ENCODE data around the gene TMEM59.

Gene TMEM59

GRCh38 chr1:54053745-54054437, 887 bp upstream of the TMEM59 start (continued):
- TF ChIP-seq, protein P1, sequence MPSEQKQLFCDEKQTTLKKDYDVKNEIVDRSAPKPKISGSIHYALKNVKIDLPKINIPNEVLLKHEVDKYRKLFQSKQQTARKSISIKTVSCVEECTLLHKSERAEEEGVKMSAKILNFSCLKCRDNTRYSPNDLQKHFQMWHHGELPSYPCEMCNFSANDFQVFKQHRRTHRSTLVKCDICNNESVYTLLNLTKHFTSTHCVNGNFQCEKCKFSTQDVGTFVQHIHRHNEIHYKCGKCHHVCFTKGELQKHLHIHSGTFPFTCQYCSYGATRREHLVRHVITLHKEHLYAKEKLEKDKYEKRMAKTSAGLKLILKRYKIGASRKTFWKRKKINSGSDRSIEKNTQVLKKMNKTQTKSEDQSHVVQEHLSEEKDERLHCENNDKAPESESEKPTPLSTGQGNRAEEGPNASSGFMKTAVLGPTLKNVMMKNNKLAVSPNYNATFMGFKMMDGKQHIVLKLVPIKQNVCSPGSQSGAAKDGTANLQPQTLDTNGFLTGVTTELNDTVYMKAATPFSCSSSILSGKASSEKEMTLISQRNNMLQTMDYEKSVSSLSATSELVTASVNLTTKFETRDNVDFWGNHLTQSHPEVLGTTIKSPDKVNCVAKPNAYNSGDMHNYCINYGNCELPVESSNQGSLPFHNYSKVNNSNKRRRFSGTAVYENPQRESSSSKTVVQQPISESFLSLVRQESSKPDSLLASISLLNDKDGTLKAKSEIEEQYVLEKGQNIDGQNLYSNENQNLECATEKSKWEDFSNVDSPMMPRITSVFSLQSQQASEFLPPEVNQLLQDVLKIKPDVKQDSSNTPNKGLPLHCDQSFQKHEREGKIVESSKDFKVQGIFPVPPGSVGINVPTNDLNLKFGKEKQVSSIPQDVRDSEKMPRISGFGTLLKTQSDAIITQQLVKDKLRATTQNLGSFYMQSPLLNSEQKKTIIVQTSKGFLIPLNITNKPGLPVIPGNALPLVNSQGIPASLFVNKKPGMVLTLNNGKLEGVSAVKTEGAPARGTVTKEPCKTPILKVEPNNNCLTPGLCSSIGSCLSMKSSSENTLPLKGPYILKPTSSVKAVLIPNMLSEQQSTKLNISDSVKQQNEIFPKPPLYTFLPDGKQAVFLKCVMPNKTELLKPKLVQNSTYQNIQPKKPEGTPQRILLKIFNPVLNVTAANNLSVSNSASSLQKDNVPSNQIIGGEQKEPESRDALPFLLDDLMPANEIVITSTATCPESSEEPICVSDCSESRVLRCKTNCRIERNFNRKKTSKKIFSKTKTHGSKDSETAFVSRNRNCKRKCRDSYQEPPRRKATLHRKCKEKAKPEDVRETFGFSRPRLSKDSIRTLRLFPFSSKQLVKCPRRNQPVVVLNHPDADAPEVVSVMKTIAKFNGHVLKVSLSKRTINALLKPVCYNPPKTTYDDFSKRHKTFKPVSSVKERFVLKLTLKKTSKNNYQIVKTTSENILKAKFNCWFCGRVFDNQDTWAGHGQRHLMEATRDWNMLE (tag by site-specific recombination; conservative IDR thresholded peaks at IDR 0.05; ENCODE audit: low read depth): no peak
- TF ChIP-seq ZNF501 (tag by site-specific recombination; IDR thresholded peaks at IDR 0.05): peak; percentile 57; the same call in 1 of the 2 replicates
- TF ChIP-seq ZNF157 (tag by site-specific recombination; IDR thresholded peaks at IDR 0.05): no peak
- TF ChIP-seq MYNN (tag by site-specific recombination; IDR thresholded peaks at IDR 0.05; ENCODE audit: borderline replicate concordance): no peak
- no peak for TF ChIP-seq ZNF585B (tag by site-specific recombination; IDR thresholded peaks at IDR 0.05)
- no peak for TF ChIP-seq OSR2 (tag by site-specific recombination; IDR thresholded peaks at IDR 0.05)
- TF ChIP-seq ZNF146 (tag by site-specific recombination; IDR thresholded peaks at IDR 0.05): no peak
- TF ChIP-seq RBAK (tag by site-specific recombination; IDR thresholded peaks at IDR 0.05): no peak
- no peak for TF ChIP-seq ZNF202 (tag by site-specific recombination; IDR thresholded peaks at IDR 0.05; ENCODE audit: borderline replicate concordance)
- 0 out of 2 replicates have a peak, but pooled peaks have one; percentile 30 for TF ChIP-seq KLF16 (tag by site-specific recombination; IDR thresholded peaks at IDR 0.05)
- no peak for TF ChIP-seq ZNF221 (tag by site-specific recombination; IDR thresholded peaks at IDR 0.05; ENCODE audit: borderline replicate concordance)
- no peak for TF ChIP-seq ZNF677 (tag by site-specific recombination; IDR thresholded peaks at IDR 0.05)
- no peak for TF ChIP-seq KLF8 (tag by site-specific recombination; IDR thresholded peaks at IDR 0.05)
- 0 out of 2 replicates have a peak, but pooled peaks have one; percentile 45 for TF ChIP-seq ZSCAN23 (tag by site-specific recombination; IDR thresholded peaks at IDR 0.05)
- no peak for TF ChIP-seq ZNF335 (tag by site-specific recombination; conservative IDR thresholded peaks at IDR 0.05)

DNA sequence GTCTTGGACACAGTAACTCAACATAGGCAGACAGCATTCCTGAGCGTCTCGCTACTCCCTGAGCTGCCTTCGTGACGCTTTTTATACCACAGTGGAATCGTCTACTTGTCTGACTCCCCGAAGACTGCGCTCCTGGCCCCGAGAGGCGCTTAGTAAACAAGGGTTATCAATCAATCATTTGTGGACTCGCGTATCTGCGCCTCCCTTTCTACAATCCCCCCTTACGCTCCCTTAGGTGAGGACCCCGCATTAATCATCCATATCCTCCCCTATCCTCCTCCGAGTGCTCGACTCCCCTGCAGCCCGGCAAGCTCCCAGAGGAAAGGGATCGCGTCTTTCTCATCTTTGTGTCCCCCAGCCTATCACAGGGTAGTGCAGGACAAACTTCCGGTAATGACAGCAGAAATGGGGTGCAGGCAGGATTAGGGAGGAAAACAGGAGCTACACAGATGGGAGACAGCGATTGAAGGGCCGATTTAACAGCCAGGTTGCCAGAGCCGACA, 522 bp downstream of the TMEM59 start:
- H3K9me3 ChIP-seq (ENCODE audit: control insufficient read depth, insufficient read depth, low read depth, low read length): no peaks in the 10 kb centered on the region
- H3K4me3 ChIP-seq (ENCODE audit: low read depth, low read length): peak overlapping the region; percentile 91
- H3K36me3 ChIP-seq (ENCODE audit: control insufficient read depth in 2 of 2, insufficient read depth in 1 of 2, low read length in 2 of 2): peaks cover 0 to 9% of the 10 kb centered on the region in 2 experiments; a peak in 2 of 3 replicates
- POLR2A ChIA-PET: interaction anchor here (0.8 to 3.7 kb wide), 6 partner anchors 9 to 197 kb away, joined by 3 to 20 read pairs (median 4); partner anchors contain the start of genes IFT25 and LRRC42
- peaks cover 10% of the 10 kb centered on the region for H3K4me1 ChIP-seq (ENCODE audit: control insufficient read depth, insufficient read depth, low read length)
- CTCF ChIA-PET: interaction anchor here (0.6 to 1.1 kb wide), 4 partner anchors 12 to 99 kb away, joined by 3 to 7 read pairs (median 3); no protein-coding TSS in a partner anchor
- H3K27ac ChIP-seq (ENCODE audit: extremely low read depth, low read depth, low read length): peak overlapping the region; percentile 62
- TF ChIP-seq ZNF354C (tag by site-specific recombination; IDR thresholded peaks at IDR 0.05; ENCODE audit: borderline replicate concordance, low read depth) (no peak), FEZF1 (tag by site-specific recombination; IDR thresholded peaks at IDR 0.05) (no peak), KLF10 (tag by site-specific recombination; IDR thresholded peaks at IDR 0.05) (no peak), GLI4 (tag by site-specific recombination; IDR thresholded peaks at IDR 0.05) (peak; percentile 25; the same call in 1 of the 2 replicates), ZNF600 (tag by site-specific recombination; IDR thresholded peaks at IDR 0.05) (peak; percentile 45), GLIS2 (tag by site-specific recombination; IDR thresholded peaks at IDR 0.05) (no peak), SP2 (tag by site-specific recombination; IDR thresholded peaks at IDR 0.05) (peak; percentile 3), ZNF660 (tag by site-specific recombination; IDR thresholded peaks at IDR 0.05) (peak; percentile 76; the same call in 1 of the 2 replicates), ZNF670 (tag by site-specific recombination; IDR thresholded peaks at IDR 0.05; ENCODE audit: low read depth) (no peak), MZF1 (tag by site-specific recombination; IDR thresholded peaks at IDR 0.05; ENCODE audit: borderline replicate concordance) (peak; percentile 88; the same call in 1 of the 2 replicates), ZNF558 (tag by site-specific recombination; IDR thresholded peaks at IDR 0.05) (no peak), WT1 (tag by site-specific recombination; IDR thresholded peaks at IDR 0.05) (peak; percentile 97), ZNF223 (tag by site-specific recombination; IDR thresholded peaks at IDR 0.05) (peak; percentile 100), ZNF394 (tag by site-specific recombination; IDR thresholded peaks at IDR 0.05; ENCODE audit: borderline replicate concordance) (peak; percentile 68; the same call in 1 of the 2 replicates), RBAK (tag by site-specific recombination; IDR thresholded peaks at IDR 0.05) (no peak), ZNF280C (tag by site-specific recombination; IDR thresholded peaks at IDR 0.05) (no peak), ZNF24 (tag by site-specific recombination; IDR thresholded peaks at IDR 0.05) (no peak)

Measured in HEK293 (cell line).